ENCODE data around the gene FARP1.

GRCh38 chr13:98389319-98389718, 246.4 kb downstream of the FARP1 start:
- TF ChIP-seq CTCF (conservative IDR thresholded peaks at IDR 0.05; ENCODE audit: low read length) (no peak), EZH2phosphoT487 (IDR thresholded peaks at IDR 0.05; ENCODE audit: borderline replicate concordance, low read depth, low read length) (no peak)
